HEK293 (cell line): Measurements from ENCODE around the gene ARL14EPL.

ENCODE experiments used
- CTCF ChIA-PET: fragments of 350-600 bp; formaldehyde crosslinking; extraction: SDS; loops from one replicate; lab custom pipeline; 2021; ENCODE audit warnings: antibody characterized with exemption; lab: Yijun Ruan, JAX
- POLR2A ChIA-PET: fragments of 300-600 bp; formaldehyde crosslinking; extraction: SDS; loops from one replicate; lab custom pipeline; 2020; ENCODE audit warnings: antibody characterized with exemption, inconsistent platforms; lab: Yijun Ruan, JAX
- H3K27ac ChIP-seq: fragments of 200-500 bp; sonication (Bioruptor generic); 2 replicates; pipeline ENCODE4 v1.5.1; 2014; ENCODE audit warnings: low read depth, low read length, control low read depth, inconsistent platforms; ENCODE audit errors: extremely low read depth
- H3K36me3 ChIP-seq, 2 experiments: fragments of 200-500 bp in 1 of 2; sonication (Bioruptor generic) in 1 of 2; 1 replicate in 1 of 2; 2 replicates in 1 of 2; pipeline ENCODE4 v1.5.1; 2014 to 2017; ENCODE audit warnings: inconsistent platforms in 2 of 2, low read length in 2 of 2; ENCODE audit not compliant: control insufficient read depth in 2 of 2, insufficient read depth in 1 of 2
- H3K4me1 ChIP-seq: fragments of 200-500 bp; sonication (Bioruptor generic); 2 replicates; pipeline ENCODE4 v1.5.1; 2014; ENCODE audit warnings: mild to moderate bottlenecking, low read length, inconsistent platforms; ENCODE audit not compliant: control insufficient read depth, insufficient read depth
- H3K4me3 ChIP-seq: 2 replicates; pipeline ENCODE4 v1.5.1; 2011; ENCODE audit warnings: low read depth, mild to moderate bottlenecking, control low read depth, low read length, moderate library complexity
- H3K9me3 ChIP-seq: fragments of 200-500 bp; sonication (Bioruptor generic); 2 replicates; pipeline ENCODE4 v1.5.1; 2014; ENCODE audit warnings: low read depth, low read length, inconsistent platforms; ENCODE audit not compliant: control insufficient read depth, insufficient read depth
- RBAK ChIP-seq: fragments of 450-650 bp; formaldehyde crosslinking; IDR thresholded peaks from 2 replicates; pipeline ENCODE4 v1.5.1; 2016; ENCODE audit warnings: missing biosample characterization, missing genetic modification characterization
- SALL2 ChIP-seq: fragments of 450-650 bp; formaldehyde crosslinking; IDR thresholded peaks from 2 replicates; pipeline ENCODE4 v1.5.0; 2017; ENCODE audit warnings: missing biosample characterization, mild to moderate bottlenecking, missing genetic modification characterization, borderline replicate concordance
- SCRT1 ChIP-seq: fragments of 450-650 bp; formaldehyde crosslinking; IDR thresholded peaks from 2 replicates; pipeline ENCODE4 v1.5.1; 2016; ENCODE audit warnings: missing biosample characterization, missing genetic modification characterization, borderline replicate concordance
- ZBTB44 ChIP-seq: fragments of 450-650 bp; IDR thresholded peaks from 2 replicates; pipeline ENCODE4 v1.5.1; 2018; ENCODE audit warnings: missing biosample characterization, mild to moderate bottlenecking, missing genetic modification characterization
- ZBTB8A ChIP-seq: fragments of 450-650 bp; formaldehyde crosslinking; IDR thresholded peaks from 2 replicates; pipeline ENCODE4 v1.5.1; 2016; ENCODE audit warnings: missing biosample characterization, missing genetic modification characterization
- ZEB2 ChIP-seq: fragments of 450-650 bp; formaldehyde crosslinking; IDR thresholded peaks from 2 replicates; pipeline ENCODE4 v1.5.1; 2016; ENCODE audit warnings: missing biosample characterization, missing genetic modification characterization
- ZFHX2 ChIP-seq: fragments of 450-650 bp; formaldehyde crosslinking; conservative IDR thresholded peaks from 2 replicates; pipeline ENCODE4 v1.5.1; 2016; ENCODE audit warnings: missing biosample characterization, missing genetic modification characterization
- ZNF112 ChIP-seq: fragments of 450-650 bp; formaldehyde crosslinking; IDR thresholded peaks from 2 replicates; pipeline ENCODE4 v1.5.0; 2017; ENCODE audit warnings: missing biosample characterization, missing genetic modification characterization
- ZNF114 ChIP-seq: fragments of 450-650 bp; formaldehyde crosslinking; IDR thresholded peaks from 2 replicates; pipeline ENCODE4 v1.5.0; 2017; ENCODE audit warnings: missing biosample characterization, missing genetic modification characterization
- ZNF121 ChIP-seq: fragments of 450-650 bp; formaldehyde crosslinking; IDR thresholded peaks from 2 replicates; pipeline ENCODE4 v1.5.1; 2016; ENCODE audit warnings: missing biosample characterization, missing genetic modification characterization
- ZNF133 ChIP-seq: fragments of 450-650 bp; formaldehyde crosslinking; IDR thresholded peaks from 2 replicates; pipeline ENCODE4 v1.5.1; 2016; ENCODE audit warnings: missing biosample characterization, missing genetic modification characterization
- ZNF140 ChIP-seq: fragments of 450-650 bp; formaldehyde crosslinking; IDR thresholded peaks from 2 replicates; pipeline ENCODE4 v1.5.1; 2016; ENCODE audit warnings: missing biosample characterization, missing genetic modification characterization
- ZNF174 ChIP-seq: fragments of 450-650 bp; formaldehyde crosslinking; IDR thresholded peaks from 2 replicates; pipeline ENCODE4 v1.5.0; 2017; ENCODE audit warnings: missing biosample characterization, mild to moderate bottlenecking, missing genetic modification characterization
- ZNF184 ChIP-seq: fragments of 450-650 bp; IDR thresholded peaks from 2 replicates; pipeline ENCODE4 v1.5.1; 2018; ENCODE audit warnings: missing biosample characterization, mild to moderate bottlenecking, missing genetic modification characterization
- ZNF211 ChIP-seq: fragments of 450-650 bp; formaldehyde crosslinking; IDR thresholded peaks from 2 replicates; pipeline ENCODE4 v1.5.1; 2016; ENCODE audit warnings: low read depth, missing biosample characterization, missing genetic modification characterization
- ZNF24 ChIP-seq: fragments of 450-650 bp; formaldehyde crosslinking; IDR thresholded peaks from 2 replicates; pipeline ENCODE4 v1.5.1; 2016; ENCODE audit warnings: missing biosample characterization, missing genetic modification characterization
- ZNF248 ChIP-seq: fragments of 450-650 bp; formaldehyde crosslinking; IDR thresholded peaks from 2 replicates; pipeline ENCODE4 v1.5.1; 2017; ENCODE audit warnings: missing biosample characterization, missing genetic modification characterization
- ZNF280D ChIP-seq: fragments of 450-650 bp; formaldehyde crosslinking; IDR thresholded peaks from 2 replicates; pipeline ENCODE4 v1.5.1; 2016; ENCODE audit warnings: missing biosample characterization, missing genetic modification characterization
- ZNF311 ChIP-seq: fragments of 450-650 bp; formaldehyde crosslinking; IDR thresholded peaks from 2 replicates; pipeline ENCODE4 v1.5.1; 2017; ENCODE audit warnings: missing biosample characterization, missing genetic modification characterization, borderline replicate concordance
- ZNF324 ChIP-seq: fragments of 450-650 bp; formaldehyde crosslinking; IDR thresholded peaks from 2 replicates; pipeline ENCODE4 v1.5.1; 2016; ENCODE audit warnings: missing biosample characterization, missing genetic modification characterization
- ZNF398 ChIP-seq: fragments of 450-650 bp; formaldehyde crosslinking; IDR thresholded peaks from 2 replicates; pipeline ENCODE4 v1.5.1; 2017; ENCODE audit warnings: missing biosample characterization, missing genetic modification characterization
- ZNF404 ChIP-seq: fragments of 450-650 bp; formaldehyde crosslinking; IDR thresholded peaks from 2 replicates; pipeline ENCODE4 v1.5.1; 2017; ENCODE audit warnings: missing biosample characterization, missing genetic modification characterization
- ZNF513 ChIP-seq: fragments of 450-650 bp; IDR thresholded peaks from 2 replicates; pipeline ENCODE4 v1.5.1; 2018; ENCODE audit warnings: missing biosample characterization, missing genetic modification characterization
- ZNF529 ChIP-seq: fragments of 450-650 bp; formaldehyde crosslinking; IDR thresholded peaks from 2 replicates; pipeline ENCODE4 v1.5.1; 2017; ENCODE audit warnings: missing genetic modification characterization, missing biosample characterization; ENCODE audit not compliant: insufficient replicate concordance
- ZNF571 ChIP-seq: fragments of 450-650 bp; formaldehyde crosslinking; IDR thresholded peaks from 2 replicates; pipeline ENCODE4 v1.5.0; 2017; ENCODE audit warnings: missing biosample characterization, missing genetic modification characterization
- ZNF585B ChIP-seq: fragments of 450-650 bp; formaldehyde crosslinking; IDR thresholded peaks from 2 replicates; pipeline ENCODE4 v1.5.1; 2016; ENCODE audit warnings: missing biosample characterization, missing genetic modification characterization
- ZNF660 ChIP-seq: fragments of 450-650 bp; IDR thresholded peaks from 2 replicates; pipeline ENCODE4 v1.5.1; 2018; ENCODE audit warnings: missing biosample characterization, mild to moderate bottlenecking, missing genetic modification characterization
- ZNF704 ChIP-seq: fragments of 450-650 bp; formaldehyde crosslinking; IDR thresholded peaks from 2 replicates; pipeline ENCODE4 v1.5.1; 2016; ENCODE audit warnings: missing biosample characterization, missing genetic modification characterization
- ZNF785 ChIP-seq: fragments of 450-650 bp; formaldehyde crosslinking; IDR thresholded peaks from 2 replicates; pipeline ENCODE4 v1.5.1; 2016; ENCODE audit warnings: missing biosample characterization, missing genetic modification characterization
- ZSCAN16 ChIP-seq: fragments of 450-650 bp; formaldehyde crosslinking; IDR thresholded peaks from 2 replicates; pipeline ENCODE4 v1.5.1; 2016; ENCODE audit warnings: missing biosample characterization, missing genetic modification characterization

ARL14EPL gene

GRCh38 chr5:116032094-116032517 is at the start of gene ARL14EPL:
TSS of gene ARL14EPL (plus strand) at chr5:116032472. CDS start at chr5:116051466, 18,994 bp downstream.
- ChIA-PET CTCF (interaction anchor here (0.5 to 1.7 kb wide), 8 partner anchors 36 to 519 kb away, joined by 3 to 6 read pairs (median 4); no protein-coding TSS in a partner anchor), POLR2A (no interaction called here)
- no peak for TF ChIP-seq ZSCAN16 (tag by site-specific recombination)
- no peak for TF ChIP-seq ZFHX2
- no peak for TF ChIP-seq ZNF211 (tag by site-specific recombination)
- TF ChIP-seq ZNF248 (tag by site-specific recombination): no peak
- no peak for TF ChIP-seq ZNF513 (tag by site-specific recombination)
- 0 out of 2 replicates have a peak, but pooled peaks have one; percentile 22 for TF ChIP-seq ZEB2 (tag by site-specific recombination)
- no peak for TF ChIP-seq ZNF121 (tag by site-specific recombination)
- peak; percentile 78 for TF ChIP-seq ZBTB44 (tag by site-specific recombination)
- TF ChIP-seq ZNF114 (tag by site-specific recombination): no peak
- no peak for TF ChIP-seq ZNF24 (tag by site-specific recombination)
- no peak for TF ChIP-seq SALL2 (tag by site-specific recombination)
- peak; percentile 32; the same call in 1 of the 2 replicates for TF ChIP-seq SCRT1 (tag by site-specific recombination)
- TF ChIP-seq ZNF404 (tag by site-specific recombination): no peak
- no peak for TF ChIP-seq ZNF280D (tag by site-specific recombination)
- TF ChIP-seq ZNF174 (tag by site-specific recombination): no peak
- no peak for TF ChIP-seq ZNF324 (tag by site-specific recombination)
- TF ChIP-seq ZBTB8A: no peak
- TF ChIP-seq ZNF133 (tag by site-specific recombination): no peak
- TF ChIP-seq ZNF585B: no peak
- no peak for TF ChIP-seq ZNF311 (tag by site-specific recombination)
- TF ChIP-seq ZNF398 (tag by site-specific recombination): no peak
- no peak for TF ChIP-seq ZNF571 (tag by site-specific recombination)
- 0 out of 2 replicates have a peak, but pooled peaks have one; percentile 13 for TF ChIP-seq ZNF660
- no peak for TF ChIP-seq ZNF529
- TF ChIP-seq RBAK (tag by site-specific recombination): no peak
- 0 out of 2 replicates have a peak, but pooled peaks have one; percentile 15 for TF ChIP-seq ZNF184 (tag by site-specific recombination)
- no peak for TF ChIP-seq ZNF140 (tag by site-specific recombination)
- TF ChIP-seq ZNF112 (tag by site-specific recombination): no peak
- TF ChIP-seq ZNF785 (tag by site-specific recombination): no peak
- no peak for TF ChIP-seq ZNF704

More at GRCh38 chr5:116032094-116032517, at the start of gene ARL14EPL:
- no peaks in the 10 kb centered on the region for H3K36me3 ChIP-seq
- H3K4me3 ChIP-seq: no peak within 1 kb of the TSS
- no peaks in the 10 kb centered on the region for H3K9me3 ChIP-seq
- H3K27ac ChIP-seq: no peak within 1 kb of the TSS
- H3K4me1 ChIP-seq: no peaks in the 10 kb centered on the region
